HEK293T (cell line): ENCODE results near the gene ADIRF.

Experiments used
- BHLHE40 ChIP-seq: fragments of 450-650 bp; IDR thresholded peaks from 2 replicates; pipeline ENCODE4 v1.6.1; 2016; ENCODE audit warnings: mild to moderate bottlenecking, moderate library complexity, borderline replicate concordance
- CTBP1 ChIP-seq: fragments of 450-650 bp; IDR thresholded peaks from 2 replicates; pipeline ENCODE4 v1.6.1; 2016; ENCODE audit warnings: borderline replicate concordance
- ELF4 ChIP-seq: fragments of 450-650 bp; IDR thresholded peaks from 2 replicates; pipeline ENCODE4 v1.6.1; 2017; ENCODE audit warnings: antibody characterized with exemption
- FOXA1 ChIP-seq: fragments of 450-650 bp; IDR thresholded peaks from 2 replicates; pipeline ENCODE4 v1.6.1; 2016; ENCODE audit warnings: mild to moderate bottlenecking
- FOXK2 ChIP-seq: fragments of 450-650 bp; IDR thresholded peaks from 2 replicates; pipeline ENCODE4 v1.6.1; 2016; ENCODE audit warnings: mild to moderate bottlenecking
- FOXM1 ChIP-seq: fragments of 450-650 bp; IDR thresholded peaks from 2 replicates; pipeline ENCODE4 v1.6.1; 2017; ENCODE audit warnings: mild to moderate bottlenecking, borderline replicate concordance
- LEF1 ChIP-seq: fragments of 450-650 bp; IDR thresholded peaks from 2 replicates; pipeline ENCODE4 v1.6.1; 2017; ENCODE audit warnings: mild to moderate bottlenecking, borderline replicate concordance
- NFRKB ChIP-seq: fragments of 450-650 bp; IDR thresholded peaks from 2 replicates; pipeline ENCODE4 v1.6.1; 2016; ENCODE audit warnings: mild to moderate bottlenecking, moderate library complexity
- PKNOX1 ChIP-seq: fragments of 450-650 bp; IDR thresholded peaks from 2 replicates; pipeline ENCODE4 v1.6.1; 2016
- SP1 ChIP-seq: fragments of 450-650 bp; IDR thresholded peaks from 2 replicates; pipeline ENCODE4 v1.6.1; 2017
- SUZ12 ChIP-seq: fragments of 450-650 bp; IDR thresholded peaks from 2 replicates; pipeline ENCODE4 v1.6.1; 2016; ENCODE audit warnings: mild to moderate bottlenecking
- ZNF384 ChIP-seq: fragments of 450-650 bp; IDR thresholded peaks from 2 replicates; pipeline ENCODE4 v1.6.1; 2016

- TF ChIP-seq FOXM1 = no peak
- no peak for TF ChIP-seq SP1
- TF ChIP-seq BHLHE40 = no peak
- no peak for TF ChIP-seq FOXK2
- TF ChIP-seq FOXA1 = no peak
- TF ChIP-seq CTBP1 = no peak
- TF ChIP-seq NFRKB = no peak
- no peak for TF ChIP-seq ZNF384
- TF ChIP-seq PKNOX1 = no peak
- no peak for TF ChIP-seq ELF4
- no peak for TF ChIP-seq SUZ12
- TF ChIP-seq LEF1 = no peak
Observed at GRCh38 chr10:86936661-86937501, 31.4 kb upstream of the ADIRF start.
